ENCODE results near the gene GUCY2C.

The GUCY2C gene

DNA sequence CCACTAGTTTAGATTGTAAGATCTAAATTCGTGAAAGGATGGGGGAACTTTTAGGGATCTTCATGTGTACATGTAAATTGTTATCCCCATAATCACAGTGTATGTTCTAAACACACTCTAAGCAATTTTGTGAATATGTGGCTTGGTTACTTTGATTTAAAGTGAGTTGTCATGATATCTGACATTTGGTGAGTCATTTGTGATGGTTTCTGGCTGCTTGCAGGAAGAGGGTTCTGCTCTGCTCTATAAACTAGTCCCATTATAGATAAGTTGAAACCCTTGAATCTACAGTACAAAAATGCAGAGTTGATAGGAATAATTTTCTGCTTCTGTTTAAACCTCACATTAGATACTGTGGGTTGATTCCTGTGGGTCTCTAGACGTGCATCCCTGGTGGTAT, 14.8 kb downstream of the GUCY2C start:
- H3K27ac ChIP-seq, result no peak overlapping the region
- no peaks in the 10 kb centered on the region for H3K27me3 ChIP-seq (ENCODE audit: insufficient read depth, low read depth, severe bottlenecking)
- H3K4me3 ChIP-seq (ENCODE audit: low read depth, low read length), result no peak overlapping the region
- H3K9me3 ChIP-seq (ENCODE audit: severe bottlenecking), result no peaks in the 10 kb centered on the region
- no peak for TF ChIP-seq CTCF (IDR thresholded peaks at IDR 0.05; ENCODE audit: low read depth, low read length)
- H3K36me3 ChIP-seq, result no peaks in the 10 kb centered on the region
- DNase-seq, result no peak

GRCh38 chr12:14681190-14681589, 15.2 kb downstream of the GUCY2C start:
- no peak for DNase-seq

GRCh38 chr12:14678547-14679150, 17.8 kb downstream of the GUCY2C start:
- no peak for DNase-seq

More at GRCh38 chr12:14681190-14681589, 15.2 kb downstream of the GUCY2C start:
- H3K27me3 ChIP-seq (ENCODE audit: insufficient read depth, low read depth, severe bottlenecking), result no peaks in the 10 kb centered on the region
- H3K36me3 ChIP-seq, result no peaks in the 10 kb centered on the region
- no peak for TF ChIP-seq CTCF (IDR thresholded peaks at IDR 0.05; ENCODE audit: low read depth, low read length)
- no peak overlapping the region for H3K4me3 ChIP-seq (ENCODE audit: low read depth, low read length)
- no peak overlapping the region for H3K27ac ChIP-seq
- no peaks in the 10 kb centered on the region for H3K9me3 ChIP-seq (ENCODE audit: severe bottlenecking)

GRCh38 chr12:14668591-14668990, 27.8 kb downstream of the GUCY2C start:
- no peak for TF ChIP-seq CTCF (IDR thresholded peaks at IDR 0.05; ENCODE audit: low read depth, low read length)

More at GRCh38 chr12:14678547-14679150, 17.8 kb downstream of the GUCY2C start:
- Histone ChIP-seq H3K9me3 (ENCODE audit: severe bottlenecking) (no peaks in the 10 kb centered on the region), H3K4me3 (ENCODE audit: low read depth, low read length) (no peak overlapping the region), H3K27ac (no peak overlapping the region), H3K27me3 (ENCODE audit: insufficient read depth, low read depth, severe bottlenecking) (no peaks in the 10 kb centered on the region), H3K36me3 (no peaks in the 10 kb centered on the region)
- TF ChIP-seq CTCF (IDR thresholded peaks at IDR 0.05; ENCODE audit: low read depth, low read length), result no peak

GRCh38 chr12:14665354-14666348, 30.7 kb downstream of the GUCY2C start:
- H3K9me3 ChIP-seq (ENCODE audit: severe bottlenecking), result no peaks in the 10 kb centered on the region
- no peak for DNase-seq
- no peak overlapping the region for H3K27ac ChIP-seq
- no peaks in the 10 kb centered on the region for H3K27me3 ChIP-seq (ENCODE audit: insufficient read depth, low read depth, severe bottlenecking)
- no peaks in the 10 kb centered on the region for H3K36me3 ChIP-seq
- TF ChIP-seq CTCF (IDR thresholded peaks at IDR 0.05; ENCODE audit: low read depth, low read length), result no peak
- H3K4me3 ChIP-seq (ENCODE audit: low read depth, low read length), result no peak overlapping the region

More at GRCh38 chr12:14668591-14668990, 27.8 kb downstream of the GUCY2C start:
- Histone ChIP-seq H3K4me3 (ENCODE audit: low read depth, low read length) (no peak overlapping the region), H3K36me3 (no peaks in the 10 kb centered on the region), H3K27ac (no peak overlapping the region), H3K9me3 (ENCODE audit: severe bottlenecking) (no peaks in the 10 kb centered on the region), H3K27me3 (ENCODE audit: insufficient read depth, low read depth, severe bottlenecking) (no peaks in the 10 kb centered on the region)
- DNase-seq, result no peak
